GM12892 (cell line): ENCODE results near the gene MACROD2.

Experiments used
- POLR2A ChIP-seq: IDR thresholded peaks from 2 replicates; pipeline ENCODE4 v1.6.1; 2011; ENCODE audit warnings: low read depth, low read length, control low read depth
- POLR2AphosphoS5 ChIP-seq: IDR thresholded peaks from 2 replicates; pipeline ENCODE4 v1.6.1; 2011; ENCODE audit warnings: low read depth, low read length, control low read depth

DNA sequence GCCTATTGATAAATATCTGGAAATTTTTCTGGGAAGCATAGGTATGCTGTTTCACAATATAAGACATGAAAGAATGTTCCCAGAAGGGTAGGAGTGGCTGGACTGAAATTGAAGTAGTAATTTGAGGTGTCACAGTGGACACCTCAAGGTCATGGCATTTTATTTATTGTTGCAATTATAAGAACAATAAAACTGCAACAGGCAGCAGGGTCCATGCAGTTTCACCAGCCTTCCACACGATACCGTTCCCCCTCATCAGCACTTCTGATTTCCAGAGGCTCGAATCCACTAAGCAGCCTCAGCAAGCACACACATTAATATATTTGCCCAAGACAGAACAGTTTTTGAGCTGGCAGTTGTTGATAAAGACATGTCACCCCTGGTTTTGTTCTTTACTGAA, 1540.5 kb downstream of the MACROD2 start:
- no peak for TF ChIP-seq POLR2A
- no peak for TF ChIP-seq POLR2AphosphoS5
